Measurements from ENCODE around the gene AGAP1. TPM values are rescaled to one million over a fixed set of nuclear protein-coding genes. Genes with fewer than 3 reads are reported as not detected.

The AGAP1 gene
- total RNA-seq, 1 experiment from 2014 or later, result 56.4 TPM

- CTCF ChIA-PET, result no interaction called here
- TF ChIP-seq CTCF (IDR thresholded peaks at IDR 0.05; ENCODE audit: unreplicated experiment), result no peak
- intact Hi-C loops (cut with micrococcal nuclease; ENCODE audit: unreplicated experiment), result no loop called here
- DNase-seq, result no peak
- no peak overlapping the region for H3K4me3 Mint-ChIP-seq (ENCODE audit: low read depth, unreplicated experiment)
- no peaks in the 10 kb centered on the region for H3K27me3 Mint-ChIP-seq (ENCODE audit: unreplicated experiment)
- peaks cover 8% of the 10 kb centered on the region for H3K9me3 Mint-ChIP-seq (ENCODE audit: low read depth, unreplicated experiment)
- peaks cover 17% of the 10 kb centered on the region for H3K36me3 Mint-ChIP-seq (ENCODE audit: insufficient read depth, unreplicated experiment)
- no peak overlapping the region for H3K27ac Mint-ChIP-seq (ENCODE audit: unreplicated experiment)
- no TSS peak for BruUV-seq (replicated peaks)
- H3K4me1 Mint-ChIP-seq (ENCODE audit: low read depth, unreplicated experiment), result peaks cover 20% of the 10 kb centered on the region
Measured at GRCh38 chr2:235447210-235447609, 46.6 kb upstream of the AGAP1 start.

GRCh38 chr2:235449568-235449967 is 44.3 kb upstream of the AGAP1 start:
- Mint-ChIP-seq H3K4me1 (ENCODE audit: low read depth, unreplicated experiment) (peaks cover 11% of the 10 kb centered on the region), H3K4me3 (ENCODE audit: low read depth, unreplicated experiment) (no peak overlapping the region), H3K27me3 (ENCODE audit: unreplicated experiment) (no peaks in the 10 kb centered on the region), H3K27ac (ENCODE audit: unreplicated experiment) (no peak overlapping the region), H3K36me3 (ENCODE audit: insufficient read depth, unreplicated experiment) (peaks cover 3% of the 10 kb centered on the region), H3K9me3 (ENCODE audit: low read depth, unreplicated experiment) (peaks cover 3% of the 10 kb centered on the region)
- CTCF ChIA-PET, result no interaction called here
- intact Hi-C loops (cut with micrococcal nuclease; ENCODE audit: unreplicated experiment), result no loop called here
- DNase-seq, result no peak
- BruUV-seq (replicated peaks), result no TSS peak
- TF ChIP-seq CTCF (IDR thresholded peaks at IDR 0.05; ENCODE audit: unreplicated experiment), result no peak

GRCh38 chr2:235453605-235454151 is 40.2 kb upstream of the AGAP1 start:
- no peak for DNase-seq
- H3K36me3 Mint-ChIP-seq (ENCODE audit: insufficient read depth, unreplicated experiment), result no peaks in the 10 kb centered on the region
- TF ChIP-seq CTCF (IDR thresholded peaks at IDR 0.05; ENCODE audit: unreplicated experiment), result no peak
- no peak overlapping the region for H3K27ac Mint-ChIP-seq (ENCODE audit: unreplicated experiment)
- peaks cover 13% of the 10 kb centered on the region for H3K4me1 Mint-ChIP-seq (ENCODE audit: low read depth, unreplicated experiment)
- no peaks in the 10 kb centered on the region for H3K27me3 Mint-ChIP-seq (ENCODE audit: unreplicated experiment)
- BruUV-seq (replicated peaks), result no TSS peak
- no peaks in the 10 kb centered on the region for H3K9me3 Mint-ChIP-seq (ENCODE audit: low read depth, unreplicated experiment)
- CTCF ChIA-PET, result no interaction called here
- H3K4me3 Mint-ChIP-seq (ENCODE audit: low read depth, unreplicated experiment), result no peak overlapping the region
- intact Hi-C loops (cut with micrococcal nuclease; ENCODE audit: unreplicated experiment), result no loop called here

GRCh38 chr2:235458839-235459273 is 35.0 kb upstream of the AGAP1 start:
- H3K4me1 Mint-ChIP-seq (ENCODE audit: low read depth, unreplicated experiment), result peaks cover 14% of the 10 kb centered on the region

More at GRCh38 chr2:235458839-235459273, 35.0 kb upstream of the AGAP1 start:
- CTCF ChIA-PET, result interaction anchor here (0.5 kb wide), 1 partner anchor 59 kb away, joined by 3 read pairs; no protein-coding TSS in a partner anchor
- Mint-ChIP-seq H3K27me3 (ENCODE audit: unreplicated experiment) (peaks cover 20% of the 10 kb centered on the region), H3K36me3 (ENCODE audit: insufficient read depth, unreplicated experiment) (no peaks in the 10 kb centered on the region), H3K4me3 (ENCODE audit: low read depth, unreplicated experiment) (no peak overlapping the region), H3K9me3 (ENCODE audit: low read depth, unreplicated experiment) (no peaks in the 10 kb centered on the region), H3K27ac (ENCODE audit: unreplicated experiment) (no peak overlapping the region)
- intact Hi-C loops (cut with micrococcal nuclease; ENCODE audit: unreplicated experiment), result no loop called here
- no peak for TF ChIP-seq CTCF (IDR thresholded peaks at IDR 0.05; ENCODE audit: unreplicated experiment)
- peak; percentile 63 for DNase-seq
- no TSS peak for BruUV-seq (replicated peaks)

Measured in Calu3 (cell line).